ENCODE measurements around the gene MLLT11. TPM values are rescaled to one million over a fixed set of nuclear protein-coding genes. Genes with fewer than 3 reads are reported as not detected.
A peak's percentile ranks its signal among the peaks of the same experiment; 100 is the strongest.

The MLLT11 gene
- total RNA-seq, 1 experiment from 2014 or later = 23.3 TPM

DNA sequence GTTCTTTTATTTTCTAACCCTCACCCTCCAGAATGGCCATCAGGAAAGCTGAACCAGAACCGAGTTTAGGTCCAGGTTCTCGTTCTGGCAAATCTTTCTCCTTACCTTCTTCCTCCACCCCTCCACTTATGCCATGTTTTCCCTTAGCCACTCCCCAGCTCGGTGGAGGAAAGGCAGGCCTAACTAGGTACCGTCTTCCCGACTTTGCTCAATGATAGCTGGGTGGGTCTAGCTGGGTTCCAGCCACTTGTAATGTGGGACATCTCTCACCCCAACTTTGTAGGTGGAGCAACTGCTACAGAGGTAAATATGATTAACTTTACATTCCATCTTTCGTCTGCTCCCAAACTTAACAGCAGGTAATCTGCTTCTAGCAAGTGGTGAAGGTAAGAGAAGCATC lies 23.2 kb upstream of the MLLT11 start:
- 0 out of 2 replicates have a peak overlapping the region, but pooled peaks have one; percentile 24 for H3K4me2 ChIP-seq
- no peaks in the 10 kb centered on the region for H3K9me2 ChIP-seq (ENCODE audit: insufficient read depth)
- no peaks in the 10 kb centered on the region for H3K27me3 ChIP-seq (ENCODE audit: insufficient read depth, low read depth)
- H3F3A ChIP-seq (ENCODE audit: insufficient read depth, low read depth) = no peaks in the 10 kb centered on the region
- TF ChIP-seq CTCF (conservative IDR thresholded peaks at IDR 0.05) (no peak), EZH2 (IDR thresholded peaks at IDR 0.05; ENCODE audit: low read depth) (no peak)
- ChIA-PET POLR2A (ENCODE audit: unreplicated experiment) (interaction anchor here (0.6 to 0.7 kb wide), 2 partner anchors 19 to 30 kb away, joined by 3 to 5 read pairs; partner anchors contain the start of gene MINDY1), CTCF (interaction anchor here (1.2 kb wide), 1 partner anchor 215 kb away, joined by 4 read pairs; no protein-coding TSS in a partner anchor)
- no peaks in the 10 kb centered on the region for H3K79me2 ChIP-seq (ENCODE audit: low read depth)
- no peaks in the 10 kb centered on the region for H4K20me1 ChIP-seq (ENCODE audit: insufficient read depth)
- no peak overlapping the region for H2AFZ ChIP-seq
- H3K9me3 ChIP-seq (ENCODE audit: insufficient read depth, low read depth) = no peaks in the 10 kb centered on the region
- no peak for DNase-seq
- no peak overlapping the region for H3K27ac ChIP-seq
- no TSS peak for BruUV-seq (replicated peaks)
- intact Hi-C loops (cut with micrococcal nuclease; ENCODE audit: unreplicated experiment) = no loop called here
- H3K36me3 ChIP-seq (ENCODE audit: low read depth) = no peaks in the 10 kb centered on the region
- no peak overlapping the region for H3K4me3 ChIP-seq
- H3K4me1 ChIP-seq (replicated peaks; ENCODE audit: insufficient read depth) = peaks cover 12% of the 10 kb centered on the region

DNA sequence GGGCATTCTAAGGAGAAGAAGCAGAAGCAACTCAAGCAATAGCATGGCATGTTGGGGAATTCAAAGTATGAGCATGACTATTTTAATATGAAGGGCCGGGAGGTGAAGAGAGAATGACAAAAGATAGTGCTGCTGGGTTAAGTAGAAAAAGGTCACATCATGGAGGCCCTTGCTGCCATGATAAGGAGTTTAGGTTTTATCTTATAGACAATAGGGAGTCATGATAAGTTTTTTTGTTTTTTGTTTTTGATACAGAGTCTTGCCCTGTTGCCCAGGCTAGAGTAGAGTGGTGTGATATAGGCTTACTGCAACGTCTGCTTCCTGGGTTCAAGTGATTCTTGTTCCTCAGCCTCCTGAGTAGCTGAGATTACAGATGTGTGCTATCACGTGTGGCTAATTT lies 20.7 kb upstream of the MLLT11 start:
- H3F3A ChIP-seq (ENCODE audit: insufficient read depth, low read depth) = no peaks in the 10 kb centered on the region
- no peak for TF ChIP-seq EZH2 (IDR thresholded peaks at IDR 0.05; ENCODE audit: low read depth)
- TF ChIP-seq CTCF (conservative IDR thresholded peaks at IDR 0.05) = no peak
- H3K9me3 ChIP-seq (ENCODE audit: insufficient read depth, low read depth) = no peaks in the 10 kb centered on the region
- H2AFZ ChIP-seq = no peak overlapping the region
- DNase-seq = no peak
- intact Hi-C loops (cut with micrococcal nuclease; ENCODE audit: unreplicated experiment) = no loop called here
- CTCF ChIA-PET = no interaction called here
- H3K4me1 ChIP-seq (replicated peaks; ENCODE audit: insufficient read depth) = peaks cover 12% of the 10 kb centered on the region
- no peaks in the 10 kb centered on the region for H3K27me3 ChIP-seq (ENCODE audit: insufficient read depth, low read depth)
- H3K4me2 ChIP-seq = no peak overlapping the region
- H4K20me1 ChIP-seq (ENCODE audit: insufficient read depth) = no peaks in the 10 kb centered on the region
- no peaks in the 10 kb centered on the region for H3K36me3 ChIP-seq (ENCODE audit: low read depth)
- no peaks in the 10 kb centered on the region for H3K79me2 ChIP-seq (ENCODE audit: low read depth)
- no peak overlapping the region for H3K4me3 ChIP-seq
- no TSS peak for BruUV-seq (replicated peaks)
- H3K9me2 ChIP-seq (ENCODE audit: insufficient read depth) = no peaks in the 10 kb centered on the region
- no peak overlapping the region for H3K27ac ChIP-seq
- POLR2A ChIA-PET (ENCODE audit: unreplicated experiment) = no interaction called here

DNA sequence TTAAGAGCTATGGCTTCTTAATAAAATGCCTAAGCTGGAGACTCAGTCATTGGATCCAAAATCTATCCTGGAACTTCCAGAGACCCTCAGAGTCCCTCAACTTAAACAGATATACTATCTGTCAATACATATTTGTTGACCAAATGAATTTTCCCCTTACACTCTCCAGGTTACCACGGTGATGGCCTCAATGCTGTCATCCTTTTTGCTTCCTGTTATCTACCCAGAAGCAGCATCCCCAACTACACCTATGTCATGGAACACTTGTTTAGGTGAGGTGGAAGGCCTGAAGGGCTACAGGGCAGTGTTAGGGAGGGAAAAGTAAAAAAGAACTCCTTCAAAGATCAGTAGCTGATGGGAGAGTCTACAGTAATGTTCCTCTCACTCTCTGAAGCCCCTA lies 17.0 kb upstream of the MLLT11 start:
- H4K20me1 ChIP-seq (ENCODE audit: insufficient read depth) = no peaks in the 10 kb centered on the region
- no peaks in the 10 kb centered on the region for H3K27me3 ChIP-seq (ENCODE audit: insufficient read depth, low read depth)
- no peaks in the 10 kb centered on the region for H3K79me2 ChIP-seq (ENCODE audit: low read depth)
- no peak overlapping the region for H3K4me2 ChIP-seq
- ChIA-PET POLR2A (ENCODE audit: unreplicated experiment) (no interaction called here), CTCF (no interaction called here)
- DNase-seq = no peak
- no peak overlapping the region for H3K4me3 ChIP-seq
- no peaks in the 10 kb centered on the region for H3K9me2 ChIP-seq (ENCODE audit: insufficient read depth)
- no peaks in the 10 kb centered on the region for H3K9me3 ChIP-seq (ENCODE audit: insufficient read depth, low read depth)
- H2AFZ ChIP-seq = no peak overlapping the region
- no TSS peak for BruUV-seq (replicated peaks)
- H3K36me3 ChIP-seq (ENCODE audit: low read depth) = no peaks in the 10 kb centered on the region
- TF ChIP-seq EZH2 (IDR thresholded peaks at IDR 0.05; ENCODE audit: low read depth) (no peak), CTCF (conservative IDR thresholded peaks at IDR 0.05) (no peak)
- no peak overlapping the region for H3K27ac ChIP-seq
- H3F3A ChIP-seq (ENCODE audit: insufficient read depth, low read depth) = 0 out of 2 replicates have a peak, but pooled peaks cover 7% of the 10 kb centered on the region
- no peaks in the 10 kb centered on the region; the same call in 1 of the 2 replicates for H3K4me1 ChIP-seq (replicated peaks; ENCODE audit: insufficient read depth)
- intact Hi-C loops (cut with micrococcal nuclease; ENCODE audit: unreplicated experiment) = no loop called here

Measured in PC-9 (cell line).